BE2C (cell line): ENCODE measurements around the gene C1S.

Source experiments
- DNase-seq: peaks from one replicate; pipeline ENCODE4 v3.0.0-alpha.2; 2020
- H3K27me3 ChIP-seq: fragments of 250-450 bp; sonication (Bioruptor Pico); 2 replicates; pipeline ENCODE4 v1.5.1; 2020; ENCODE audit warnings: mild to moderate bottlenecking
- H3K36me3 ChIP-seq: fragments of 250-450 bp; sonication (Bioruptor Pico); 2 replicates; pipeline ENCODE4 v1.5.1; 2020; ENCODE audit warnings: mild to moderate bottlenecking
- H3K4me1 ChIP-seq: fragments of 250-450 bp; sonication (Bioruptor Pico); 2 replicates; pipeline ENCODE4 v1.5.1; 2020
- H3K4me3 ChIP-seq: 2 replicates; pipeline ENCODE4 v1.5.1; 2011; ENCODE audit warnings: low read depth, low read length
- H3K9me3 ChIP-seq: fragments of 250-450 bp; sonication (Bioruptor Pico); 2 replicates; pipeline ENCODE4 v1.5.1; 2020
- TF ChIP-seq, protein P1 (sequence below): IDR thresholded peaks from 2 replicates; pipeline ENCODE4 v1.5.1; 2012; ENCODE audit warnings: mild to moderate bottlenecking, low read depth, low read length

Gene C1S

DNA sequence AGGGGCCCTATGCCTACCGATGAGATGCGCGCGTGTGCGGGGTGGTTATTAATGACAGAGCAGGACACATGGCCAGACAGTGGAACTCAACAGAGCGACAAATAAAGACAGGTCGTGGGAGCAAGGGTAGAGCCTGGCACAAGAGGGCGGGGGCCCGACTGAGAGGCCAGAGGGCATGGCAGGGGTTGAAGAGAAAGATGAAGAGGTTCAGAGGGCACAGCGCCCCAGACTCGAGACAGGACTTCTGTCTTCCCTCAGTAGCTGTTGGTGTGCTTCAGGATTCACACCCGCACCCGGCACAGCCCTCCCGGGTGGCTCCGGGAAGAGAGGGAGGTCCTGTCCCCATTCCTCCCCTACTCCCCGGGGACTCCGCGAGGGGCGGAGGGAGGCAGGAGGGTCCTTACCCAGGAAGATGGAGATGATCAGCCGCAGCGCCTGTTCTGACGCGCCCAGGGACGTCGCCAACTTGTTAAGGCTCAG is 42.6 kb upstream of the C1S start:
- peak overlapping the region; percentile 92 for H3K4me3 ChIP-seq
- TF ChIP-seq, protein P1, sequence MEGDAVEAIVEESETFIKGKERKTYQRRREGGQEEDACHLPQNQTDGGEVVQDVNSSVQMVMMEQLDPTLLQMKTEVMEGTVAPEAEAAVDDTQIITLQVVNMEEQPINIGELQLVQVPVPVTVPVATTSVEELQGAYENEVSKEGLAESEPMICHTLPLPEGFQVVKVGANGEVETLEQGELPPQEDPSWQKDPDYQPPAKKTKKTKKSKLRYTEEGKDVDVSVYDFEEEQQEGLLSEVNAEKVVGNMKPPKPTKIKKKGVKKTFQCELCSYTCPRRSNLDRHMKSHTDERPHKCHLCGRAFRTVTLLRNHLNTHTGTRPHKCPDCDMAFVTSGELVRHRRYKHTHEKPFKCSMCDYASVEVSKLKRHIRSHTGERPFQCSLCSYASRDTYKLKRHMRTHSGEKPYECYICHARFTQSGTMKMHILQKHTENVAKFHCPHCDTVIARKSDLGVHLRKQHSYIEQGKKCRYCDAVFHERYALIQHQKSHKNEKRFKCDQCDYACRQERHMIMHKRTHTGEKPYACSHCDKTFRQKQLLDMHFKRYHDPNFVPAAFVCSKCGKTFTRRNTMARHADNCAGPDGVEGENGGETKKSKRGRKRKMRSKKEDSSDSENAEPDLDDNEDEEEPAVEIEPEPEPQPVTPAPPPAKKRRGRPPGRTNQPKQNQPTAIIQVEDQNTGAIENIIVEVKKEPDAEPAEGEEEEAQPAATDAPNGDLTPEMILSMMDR = no peak
- H3K36me3 ChIP-seq = 0 out of 2 replicates have a peak, but pooled peaks cover 2% of the 10 kb centered on the region
- no peaks in the 10 kb centered on the region for H3K9me3 ChIP-seq
- H3K4me1 ChIP-seq = peaks cover 3% of the 10 kb centered on the region; the same call in 1 of the 2 replicates
- peak; percentile 85 for DNase-seq
- H3K27me3 ChIP-seq = no peaks in the 10 kb centered on the region

- Histone ChIP-seq H3K9me3 (no peaks in the 10 kb centered on the region), H3K27me3 (no peaks in the 10 kb centered on the region), H3K4me1 (peaks cover 3% of the 10 kb centered on the region; the same call in 1 of the 2 replicates), H3K4me3 (peak within 1 kb of the TSS; percentile 92), H3K36me3 (no peaks in the 10 kb centered on the region)
- peak; percentile 99 for DNase-seq
- TF ChIP-seq, protein P1 = peak; percentile 74
Observed at GRCh38 chr12:7018350-7019042, 42.0 kb upstream of the C1S start, which contains the start of gene LPCAT3. Gene LPCAT3 (minus strand): TSS chr12:7018476. CDS start chr12:7018424, 52 bp downstream.

- peak overlapping the region; percentile 92 for H3K4me3 ChIP-seq
- no peak for DNase-seq
- peaks cover 3% of the 10 kb centered on the region; the same call in 1 of the 2 replicates for H3K4me1 ChIP-seq
- no peaks in the 10 kb centered on the region for H3K36me3 ChIP-seq
- no peaks in the 10 kb centered on the region for H3K27me3 ChIP-seq
- TF ChIP-seq, protein P1 = no peak
- no peaks in the 10 kb centered on the region for H3K9me3 ChIP-seq
Observed at GRCh38 chr12:7019043-7019569, 41.4 kb upstream of the C1S start.

- TF ChIP-seq, protein P1 = no peak
- H3K9me3 ChIP-seq = no peaks in the 10 kb centered on the region
- no peaks in the 10 kb centered on the region for H3K27me3 ChIP-seq
- H3K36me3 ChIP-seq = no peaks in the 10 kb centered on the region
- DNase-seq = no peak
- H3K4me1 ChIP-seq = peaks cover 3% of the 10 kb centered on the region; the same call in 1 of the 2 replicates
- no peak overlapping the region for H3K4me3 ChIP-seq
Observed at GRCh38 chr12:7021956-7022355, 38.6 kb upstream of the C1S start.

GRCh38 chr12:7023114-7023513 is 37.4 kb upstream of the C1S start:
- H3K4me3 ChIP-seq = no peak overlapping the region

More at GRCh38 chr12:7023114-7023513, 37.4 kb upstream of the C1S start:
- Histone ChIP-seq H3K27me3 (no peaks in the 10 kb centered on the region), H3K9me3 (no peaks in the 10 kb centered on the region), H3K4me1 (no peaks in the 10 kb centered on the region), H3K36me3 (no peaks in the 10 kb centered on the region)
- TF ChIP-seq, protein P1 = no peak
- no peak for DNase-seq
